Sigmoid colon (tissue), 4 donors: ENCODE measurements around the gene HECTD4.

Source experiments
- CTCF ChIP-seq, 4 experiments: fragments of 450-650 bp in 3 of 4; fragments of 200-600 bp in 1 of 4; IDR thresholded peaks; one replicate each; pipeline ENCODE4 v1.5.1; 2016 to 2019; ENCODE audit warnings: antibody characterized with exemption in 4 of 4, mild to moderate bottlenecking in 3 of 4, moderate library complexity in 2 of 4
- EP300 ChIP-seq, 4 donors: sonication (generic); formaldehyde crosslinking; IDR thresholded peaks; one replicate each; pipeline ENCODE4 v1.6.1; 2017; ENCODE audit warnings: antibody characterized with exemption in 4 of 4
- POLR2A ChIP-seq, 2 donors: fragments of 450-650 bp; IDR thresholded peaks; one replicate each; pipeline ENCODE4 v1.6.1; 2016; ENCODE audit warnings: antibody characterized with exemption in 2 of 2, mild to moderate bottlenecking in 2 of 2, moderate library complexity in 2 of 2
- POLR2AphosphoS5 ChIP-seq, 4 donors: sonication (generic); formaldehyde crosslinking; IDR thresholded peaks; one replicate each; pipeline ENCODE4 v1.6.1; 2017; ENCODE audit warnings: antibody characterized with exemption in 4 of 4

DNA sequence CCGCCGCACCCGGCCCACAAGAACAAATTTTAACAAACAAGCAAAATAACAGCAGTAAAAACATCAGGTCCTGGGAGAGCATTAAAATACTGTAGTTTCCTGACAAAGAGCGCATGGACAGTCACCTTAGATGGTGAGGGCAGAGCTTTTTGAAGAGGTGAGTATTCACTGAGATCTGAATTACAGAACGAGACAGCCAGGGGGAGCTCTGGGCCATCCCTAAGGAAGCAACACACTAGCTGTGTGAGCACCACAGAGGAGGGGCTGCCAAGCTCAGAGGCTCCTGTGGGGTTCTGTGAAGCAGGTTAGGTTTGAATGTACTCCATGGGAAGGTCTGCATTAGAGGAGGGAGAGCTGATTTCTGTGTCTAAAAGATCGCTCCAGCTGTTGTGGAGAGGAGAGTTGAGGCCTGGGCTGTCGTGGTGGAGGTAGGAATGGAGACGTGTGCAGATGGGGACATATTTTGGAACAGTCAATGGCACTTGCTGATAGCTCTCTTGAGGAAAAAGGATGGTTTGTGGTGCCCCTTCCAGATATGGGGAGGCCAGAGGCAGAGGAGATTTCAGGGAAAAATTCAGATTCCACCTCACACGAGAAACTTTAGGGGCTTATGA is 184.0 kb downstream of the HECTD4 start:
- TF ChIP-seq CTCF (IDR thresholded peaks at IDR 0.05) (peak in 3 of 4 experiments; percentile 19 to 43 (median 42)), POLR2AphosphoS5 (IDR thresholded peaks at IDR 0.05) (no peak), POLR2A (IDR thresholded peaks at IDR 0.05) (no peak), EP300 (IDR thresholded peaks at IDR 0.05) (no peak)
